Mucosa of gallbladder (tissue), 1 donor: ENCODE results near the gene OVCH1. TPM values are rescaled to one million over a fixed set of nuclear protein-coding genes. Genes with fewer than 3 reads are reported as not detected.

Experiments used
- DNase-seq: peaks from one replicate; pipeline ENCODE4 v3.0.0-alpha.2; 2020; ENCODE audit warnings: low spot score
- total RNA-seq: library from RNA; stranded (reverse); gene quantifications from one replicate; pipeline ENCODE4 v1.2.1, GENCODE V29; 2021
- donor health status: DM: no; HTN: no; CAD: no.

The OVCH1 gene, protein sequence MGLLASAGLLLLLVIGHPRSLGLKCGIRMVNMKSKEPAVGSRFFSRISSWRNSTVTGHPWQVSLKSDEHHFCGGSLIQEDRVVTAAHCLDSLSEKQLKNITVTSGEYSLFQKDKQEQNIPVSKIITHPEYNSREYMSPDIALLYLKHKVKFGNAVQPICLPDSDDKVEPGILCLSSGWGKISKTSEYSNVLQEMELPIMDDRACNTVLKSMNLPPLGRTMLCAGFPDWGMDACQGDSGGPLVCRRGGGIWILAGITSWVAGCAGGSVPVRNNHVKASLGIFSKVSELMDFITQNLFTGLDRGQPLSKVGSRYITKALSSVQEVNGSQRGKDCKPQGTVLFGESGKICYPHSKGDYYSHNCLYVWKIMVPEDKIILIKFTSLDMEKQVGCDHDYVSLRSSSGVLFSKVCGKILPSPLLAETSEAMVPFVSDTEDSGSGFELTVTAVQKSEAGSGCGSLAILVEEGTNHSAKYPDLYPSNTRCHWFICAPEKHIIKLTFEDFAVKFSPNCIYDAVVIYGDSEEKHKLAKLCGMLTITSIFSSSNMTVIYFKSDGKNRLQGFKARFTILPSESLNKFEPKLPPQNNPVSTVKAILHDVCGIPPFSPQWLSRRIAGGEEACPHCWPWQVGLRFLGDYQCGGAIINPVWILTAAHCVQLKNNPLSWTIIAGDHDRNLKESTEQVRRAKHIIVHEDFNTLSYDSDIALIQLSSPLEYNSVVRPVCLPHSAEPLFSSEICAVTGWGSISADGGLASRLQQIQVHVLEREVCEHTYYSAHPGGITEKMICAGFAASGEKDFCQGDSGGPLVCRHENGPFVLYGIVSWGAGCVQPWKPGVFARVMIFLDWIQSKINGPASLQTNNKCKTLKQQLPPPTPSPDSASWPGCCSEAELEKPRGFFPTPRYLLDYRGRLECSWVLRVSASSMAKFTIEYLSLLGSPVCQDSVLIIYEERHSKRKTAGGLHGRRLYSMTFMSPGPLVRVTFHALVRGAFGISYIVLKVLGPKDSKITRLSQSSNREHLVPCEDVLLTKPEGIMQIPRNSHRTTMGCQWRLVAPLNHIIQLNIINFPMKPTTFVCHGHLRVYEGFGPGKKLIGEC
- not detected for total RNA-seq

DNA sequence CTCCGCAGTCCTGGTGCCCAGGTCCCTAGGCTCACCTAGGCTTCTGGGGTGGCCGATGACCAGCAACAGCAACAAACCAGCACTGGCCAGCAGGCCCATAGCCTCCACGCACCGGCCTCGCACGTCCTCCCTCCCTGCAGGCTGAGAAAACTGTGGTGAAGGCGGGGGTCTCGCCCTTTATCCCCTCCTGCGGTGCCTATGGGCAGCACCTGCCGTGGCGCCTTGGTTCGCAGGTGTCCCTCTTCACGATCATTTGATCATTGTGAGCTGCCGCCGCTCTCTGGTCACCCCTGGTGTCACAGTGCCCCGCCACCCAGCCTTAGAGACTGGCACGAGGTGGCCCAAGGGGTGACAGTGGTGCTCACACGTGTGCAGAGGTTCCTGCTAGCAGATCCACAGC lies at the start of gene OVCH1:
TSS of gene OVCH1 (minus strand) at position 99 of the 400 bp plus-strand sequence. CDS start at position 99, 0 bp downstream.
- no peak for DNase-seq

DNA sequence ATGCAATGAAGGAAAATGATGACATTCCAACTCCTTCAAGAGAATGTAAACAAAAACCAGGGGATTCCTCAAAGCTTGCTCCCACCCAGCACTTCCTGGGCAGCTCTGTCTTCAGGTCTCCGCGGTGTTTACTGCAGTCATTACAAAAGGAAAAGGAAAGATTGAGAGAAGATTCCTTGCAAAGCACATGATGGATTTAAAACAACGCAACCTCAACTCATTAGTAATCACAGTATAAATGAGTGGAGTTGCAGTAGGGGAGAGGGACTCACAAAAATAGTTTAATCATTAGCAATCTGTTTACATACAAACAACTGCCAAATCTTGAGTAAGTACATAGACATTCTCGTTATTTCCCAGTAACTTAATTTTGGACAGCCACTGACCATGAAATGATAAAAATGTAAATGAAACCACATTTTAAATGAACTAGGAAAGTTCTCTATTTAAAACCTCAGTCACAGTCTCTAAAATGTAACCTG lies 49.7 kb upstream of the OVCH1 start:
- DNase-seq: no peak

DNA sequence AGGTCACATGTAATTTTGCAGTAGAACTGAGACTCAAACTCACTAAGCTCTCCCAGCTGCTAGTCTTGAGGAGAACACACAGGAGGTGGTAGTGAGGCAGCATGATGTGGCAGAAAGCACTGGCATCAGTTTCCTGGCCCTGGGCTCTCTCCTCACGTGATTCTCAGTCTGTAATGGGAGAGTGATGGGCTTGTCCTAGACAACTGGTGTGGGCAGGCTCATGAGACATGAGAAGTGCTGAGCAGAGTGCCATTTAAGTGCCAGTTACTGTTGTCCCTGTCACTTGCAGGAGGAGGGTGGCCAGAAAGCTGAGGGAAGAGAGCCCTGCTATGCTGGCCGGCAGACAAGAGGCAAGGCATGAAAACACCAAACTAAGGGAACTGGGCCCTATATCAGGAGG lies 48.5 kb upstream of the OVCH1 start:
- no peak for DNase-seq

DNA sequence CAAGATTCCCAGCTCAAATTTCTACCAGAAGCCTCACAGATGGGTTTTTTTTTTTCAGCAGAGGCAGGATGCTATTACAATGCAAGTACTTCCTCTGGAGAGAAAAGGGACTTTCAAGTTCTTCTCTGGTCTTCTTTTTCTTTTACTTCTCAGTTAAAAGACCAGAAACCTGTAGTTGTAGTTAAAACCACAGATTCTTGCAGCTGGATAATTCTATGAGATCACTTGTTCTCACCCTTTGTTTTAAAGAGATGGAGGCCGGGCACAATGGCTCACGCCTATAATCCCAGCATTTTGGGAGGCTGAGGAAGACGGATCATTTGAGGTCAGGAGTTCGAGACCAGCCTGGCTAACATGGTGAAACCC lies 47.6 kb upstream of the OVCH1 start:
- DNase-seq: no peak

DNA sequence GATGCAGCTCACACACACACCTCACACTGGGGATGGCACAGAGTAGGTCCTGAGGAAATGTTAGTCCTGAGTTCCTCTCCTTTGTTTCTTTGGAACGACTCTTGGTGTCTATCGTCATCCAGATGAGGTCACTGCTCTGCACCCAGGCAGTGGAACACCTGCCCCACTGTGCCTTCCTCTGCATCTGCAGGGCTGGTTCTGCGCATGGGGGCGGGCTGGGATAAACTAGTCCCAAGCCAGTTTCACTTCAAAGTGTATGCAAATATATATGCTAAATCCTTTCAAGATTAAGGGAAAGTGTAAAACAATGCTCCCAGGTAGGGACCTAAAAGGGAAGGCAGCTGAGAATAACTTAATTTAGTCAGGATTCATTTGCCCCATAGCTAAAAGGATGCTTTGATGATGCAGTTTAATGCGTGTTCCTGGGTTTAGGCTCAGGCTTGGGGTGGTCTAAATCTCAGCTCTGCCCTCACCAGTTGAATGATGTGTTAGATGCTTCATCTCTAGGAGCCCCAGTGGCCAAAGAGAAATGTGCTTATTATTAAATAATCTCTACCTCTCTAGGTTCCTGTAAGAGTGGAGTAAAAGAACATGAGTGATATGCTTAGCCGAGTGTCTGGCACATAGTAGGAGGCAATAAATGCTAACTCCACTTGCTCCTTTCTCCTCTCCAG lies 47.1 kb upstream of the OVCH1 start:
- DNase-seq: no peak

DNA sequence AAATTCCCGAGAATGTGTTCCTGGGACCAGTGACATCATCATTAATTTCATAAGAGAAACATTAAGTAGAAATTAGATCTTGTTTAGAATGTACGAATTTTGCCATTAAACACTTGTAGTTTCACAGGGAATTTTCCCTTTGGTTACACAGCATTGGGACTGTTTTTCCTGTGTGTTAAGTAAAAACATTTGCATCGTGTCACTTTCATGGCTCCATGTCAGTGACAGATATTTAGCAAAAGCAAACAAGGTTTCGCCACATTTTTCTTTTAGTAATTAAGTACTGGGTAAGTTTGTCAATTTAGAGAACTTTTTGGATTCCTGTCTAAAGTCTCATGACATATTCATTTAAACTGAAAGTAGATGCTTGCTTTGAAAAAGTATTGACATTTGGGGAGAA lies 45.5 kb upstream of the OVCH1 start:
- DNase-seq: no peak

DNA sequence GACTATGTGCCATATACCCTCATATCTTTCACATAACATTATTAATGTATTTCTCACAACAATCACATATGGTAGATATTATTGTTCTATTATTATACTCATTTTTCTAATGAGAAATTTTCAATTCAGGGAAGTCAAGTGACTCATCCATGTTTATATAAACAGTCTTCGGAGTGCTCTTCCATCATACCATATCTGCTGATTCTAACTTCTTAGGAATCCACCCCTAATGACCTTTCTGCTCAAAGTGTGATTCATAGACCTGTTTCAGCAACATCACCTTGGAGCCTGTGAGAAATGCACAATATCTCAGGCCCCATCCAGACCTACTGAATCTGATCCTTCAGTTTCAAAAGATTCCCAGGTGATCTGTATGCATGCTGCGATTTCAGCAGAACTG lies 39.8 kb upstream of the OVCH1 start:
- no peak for DNase-seq

DNA sequence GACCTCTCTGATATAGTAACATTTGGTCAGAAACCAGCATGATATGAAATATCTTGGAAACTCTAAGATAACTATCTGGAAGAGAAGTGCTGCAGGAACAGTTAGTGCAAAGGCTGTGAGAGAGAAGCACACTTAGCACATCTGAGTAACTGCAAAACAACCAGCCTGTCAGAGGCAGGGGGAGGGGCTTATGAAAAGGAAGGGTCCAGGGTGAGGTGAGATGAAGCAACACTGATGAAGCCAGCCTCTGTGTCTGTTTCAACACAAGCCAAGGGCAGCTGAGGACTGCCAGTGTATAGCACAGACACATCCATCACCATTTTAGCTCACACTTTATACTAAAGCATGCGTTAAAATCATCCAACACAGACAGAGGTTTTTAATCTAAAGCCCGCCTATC lies 37.4 kb upstream of the OVCH1 start:
- DNase-seq: no peak

DNA sequence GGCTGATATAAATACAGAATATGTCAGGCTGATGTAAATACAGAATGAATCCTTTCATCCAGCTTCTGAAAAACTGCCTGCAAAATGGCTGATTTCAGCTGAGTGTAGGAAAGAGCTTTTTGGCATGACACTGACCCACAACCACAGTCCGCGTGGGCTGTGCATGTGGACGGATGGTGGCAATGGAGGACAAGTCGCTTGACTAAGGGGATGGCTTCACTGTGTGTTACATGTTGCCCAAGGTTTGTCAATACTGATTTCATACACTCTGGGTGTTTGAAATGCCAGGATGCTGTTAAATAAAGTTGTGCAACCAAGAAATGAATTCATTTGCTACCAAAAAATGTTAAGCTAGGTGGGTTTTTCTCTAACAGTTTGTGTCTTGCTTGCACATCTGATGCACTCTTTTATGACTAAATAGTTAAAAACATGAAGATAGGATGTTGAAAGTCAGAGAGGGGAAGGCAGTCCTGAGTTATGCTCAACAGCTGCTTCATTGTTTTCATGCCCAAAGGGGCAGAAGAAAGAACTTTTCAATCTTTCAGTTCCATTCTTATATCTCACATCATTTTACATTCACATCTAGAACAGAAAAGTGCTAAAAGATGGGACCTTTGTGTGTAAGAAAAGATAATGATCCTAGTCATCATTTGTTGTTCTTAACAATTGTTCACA lies 36.5 kb upstream of the OVCH1 start:
- DNase-seq: no peak

DNA sequence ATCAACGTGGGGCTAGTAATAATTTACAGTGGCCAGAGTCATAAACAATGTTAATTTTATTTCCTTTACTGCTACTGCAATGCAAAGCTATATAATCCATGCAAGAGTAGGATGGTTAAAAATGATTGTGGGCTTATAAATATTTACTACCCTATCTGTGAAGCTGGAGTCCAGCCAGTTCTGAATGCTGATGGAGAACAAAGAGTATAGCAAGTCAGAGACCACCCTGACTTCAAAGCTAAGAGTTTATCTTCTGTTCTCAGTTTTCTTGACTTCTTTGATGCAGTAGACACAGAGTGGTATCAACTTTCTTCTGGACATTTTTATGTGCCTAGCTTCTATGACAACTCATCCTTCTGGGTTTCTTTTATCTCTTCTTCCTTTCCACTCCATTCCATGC lies 34.0 kb upstream of the OVCH1 start:
- DNase-seq: no peak

DNA sequence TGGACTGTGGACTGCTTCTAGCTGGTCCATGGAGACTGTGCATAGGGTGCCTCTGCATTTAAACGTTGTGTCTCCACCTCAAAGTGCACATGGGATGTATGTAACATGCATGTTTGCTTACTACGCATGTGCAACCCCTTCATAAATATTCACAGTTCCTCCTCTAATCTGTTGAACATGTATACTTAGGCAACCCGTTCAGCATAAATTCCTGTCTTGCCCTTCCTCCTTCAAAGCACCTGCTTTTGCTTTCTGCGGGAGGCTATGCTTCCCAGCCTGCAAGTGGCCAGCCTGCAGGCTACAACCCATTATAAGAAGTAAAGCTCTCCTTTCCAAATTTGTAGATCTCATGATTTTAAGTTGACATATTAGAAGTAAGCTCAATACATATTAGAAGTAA lies 33.0 kb upstream of the OVCH1 start:
- DNase-seq: no peak

DNA sequence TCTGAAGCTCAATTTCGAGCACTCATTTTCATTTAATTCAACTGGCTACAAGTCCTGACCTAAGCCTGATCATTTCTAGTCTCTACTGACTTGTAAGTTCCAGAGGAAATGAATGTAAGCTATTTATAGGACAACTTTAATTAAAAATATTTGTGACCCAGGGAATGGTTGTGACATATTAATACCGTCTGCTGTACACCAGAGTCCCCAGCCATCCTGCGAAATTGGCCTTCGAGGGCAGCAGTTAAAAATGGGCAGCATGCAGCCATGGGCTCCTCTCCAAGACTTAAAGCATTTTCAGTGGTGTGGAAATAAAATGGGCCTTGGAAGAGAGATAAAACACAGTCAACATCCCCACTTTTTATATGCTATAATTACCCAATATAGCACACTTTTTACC lies 30.7 kb upstream of the OVCH1 start:
- DNase-seq: no peak

DNA sequence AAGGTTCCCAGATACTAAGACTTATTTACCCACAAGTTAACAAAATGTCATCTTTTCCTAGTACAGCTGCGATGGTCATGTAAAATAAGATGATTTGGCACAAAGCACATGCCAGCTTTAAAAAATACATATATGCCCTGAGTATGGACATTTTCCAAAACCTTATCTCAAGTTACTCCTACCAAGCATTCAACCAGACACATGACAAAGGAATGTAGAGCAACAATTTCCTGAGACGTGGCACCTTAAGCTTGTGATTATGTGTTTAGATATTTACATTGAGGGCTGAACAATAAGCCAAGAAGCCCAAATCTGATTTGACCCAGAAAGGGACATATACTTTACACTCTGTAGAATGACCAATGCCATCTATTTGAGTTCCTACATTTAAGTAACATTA lies 24.5 kb upstream of the OVCH1 start:
- no peak for DNase-seq

DNA sequence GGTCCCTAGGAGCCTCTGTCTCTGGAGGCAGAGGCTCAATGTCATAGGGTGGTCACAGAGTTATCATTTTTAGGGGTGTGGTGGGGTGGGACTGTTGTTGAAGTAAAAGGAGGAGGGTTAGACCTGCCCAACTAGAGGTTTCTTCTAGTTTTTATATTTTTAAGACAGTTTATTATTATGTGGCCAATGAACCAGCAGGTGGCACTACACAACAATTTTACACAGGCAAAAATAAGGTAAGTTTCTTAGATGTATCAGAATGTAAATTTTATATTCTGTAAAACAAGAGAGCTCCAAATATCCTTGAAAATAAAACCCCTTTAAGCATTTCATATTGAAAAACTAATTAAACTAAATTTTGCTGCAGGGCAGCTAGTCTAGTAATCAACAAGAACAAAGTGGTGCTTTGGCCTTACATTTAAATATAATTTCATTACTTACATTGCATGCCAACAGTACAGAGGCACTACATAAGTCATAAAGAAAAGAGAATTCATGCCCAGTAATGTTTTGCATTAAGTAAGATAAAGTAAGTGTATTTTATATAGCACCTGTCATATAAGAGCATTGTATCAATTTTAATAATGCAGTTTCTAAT lies 22.2 kb upstream of the OVCH1 start:
- no peak for DNase-seq

DNA sequence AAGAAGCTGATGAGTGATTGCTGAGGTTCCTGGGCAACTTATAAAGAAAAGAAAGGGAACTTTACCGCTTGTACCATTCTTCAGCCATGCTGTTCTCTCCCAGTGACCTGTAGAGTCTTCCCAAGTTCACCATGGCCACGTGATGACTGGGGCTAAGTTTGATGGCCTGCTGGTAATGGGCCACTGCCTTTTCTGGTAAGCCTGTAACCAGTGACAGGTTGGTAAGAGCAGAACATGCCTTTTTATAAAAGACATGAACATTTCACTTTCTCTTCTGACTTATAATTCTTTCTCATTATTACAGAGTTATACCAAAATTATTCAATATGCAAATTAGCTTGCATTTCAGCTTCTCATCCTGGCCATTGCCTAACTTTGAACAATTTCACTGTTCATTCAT lies 20.9 kb upstream of the OVCH1 start:
- no peak for DNase-seq

DNA sequence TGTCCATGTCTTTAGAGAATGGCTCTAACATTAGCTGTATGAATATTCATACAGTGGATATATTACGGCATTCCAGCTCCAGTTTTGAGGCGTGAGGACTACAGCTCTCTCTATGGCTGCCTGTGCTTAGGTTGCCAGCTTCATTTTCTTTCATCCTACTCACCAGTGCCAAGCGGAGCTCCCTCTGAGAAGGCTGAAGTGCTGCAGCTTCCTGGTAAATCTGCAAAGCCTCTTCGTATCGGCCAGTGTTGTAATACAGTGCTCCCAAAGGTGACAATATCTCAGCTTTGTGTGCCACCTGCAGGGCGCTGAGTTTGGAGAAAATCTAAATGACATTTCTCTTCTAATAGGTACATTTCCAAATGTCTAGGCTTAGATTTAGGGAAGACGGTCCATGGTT lies 19.8 kb upstream of the OVCH1 start:
- DNase-seq: peak; percentile 56

DNA sequence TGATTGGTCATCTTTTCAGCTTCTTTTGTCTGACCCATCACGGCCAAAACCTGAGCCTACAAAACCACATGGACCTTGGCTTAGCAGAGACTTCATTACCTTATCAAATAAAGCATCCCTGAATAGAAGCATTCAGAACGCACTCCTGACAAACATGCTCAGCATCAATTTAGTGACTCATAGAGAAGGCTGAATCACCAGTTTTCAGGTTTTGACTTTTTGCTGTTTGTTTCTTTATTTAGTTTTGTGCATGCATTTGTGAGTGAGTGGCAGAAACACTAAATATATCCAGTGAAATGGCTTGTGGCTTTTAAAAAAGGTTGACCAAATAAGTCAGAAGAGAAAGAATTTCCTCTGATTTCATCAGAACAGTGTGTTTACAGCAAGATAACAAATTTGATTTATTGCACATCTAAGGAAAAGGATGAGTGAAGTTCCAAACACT lies 19.0 kb upstream of the OVCH1 start:
- no peak for DNase-seq

DNA sequence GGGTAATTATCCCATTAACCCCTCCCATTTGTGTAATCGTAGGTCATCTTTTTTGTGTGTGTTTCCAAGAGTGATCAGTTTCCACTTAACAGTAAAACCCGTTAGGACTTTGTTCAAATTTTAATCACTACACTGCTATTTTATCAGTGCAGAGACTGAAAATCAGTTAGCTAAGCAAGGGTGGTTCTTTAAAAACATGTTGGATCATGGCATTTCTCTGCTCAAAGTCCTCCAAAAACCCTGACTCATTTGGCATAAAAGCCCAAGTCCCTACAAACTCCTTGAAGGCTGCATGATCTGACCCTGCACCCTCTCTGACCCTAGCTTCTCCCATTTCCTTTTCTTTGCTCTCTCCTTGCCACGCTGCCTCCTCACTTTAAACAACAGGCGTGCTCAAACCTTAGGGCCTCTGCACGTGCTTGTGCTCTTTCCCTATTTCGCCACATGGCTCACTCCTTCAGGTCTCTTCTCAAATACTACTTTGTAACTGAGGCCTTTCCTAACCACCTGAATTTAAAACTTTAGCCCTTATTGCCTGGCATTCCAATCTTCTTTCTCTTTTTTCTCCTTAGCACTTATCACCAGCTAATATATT lies 13.2 kb upstream of the OVCH1 start:
- DNase-seq: no peak

DNA sequence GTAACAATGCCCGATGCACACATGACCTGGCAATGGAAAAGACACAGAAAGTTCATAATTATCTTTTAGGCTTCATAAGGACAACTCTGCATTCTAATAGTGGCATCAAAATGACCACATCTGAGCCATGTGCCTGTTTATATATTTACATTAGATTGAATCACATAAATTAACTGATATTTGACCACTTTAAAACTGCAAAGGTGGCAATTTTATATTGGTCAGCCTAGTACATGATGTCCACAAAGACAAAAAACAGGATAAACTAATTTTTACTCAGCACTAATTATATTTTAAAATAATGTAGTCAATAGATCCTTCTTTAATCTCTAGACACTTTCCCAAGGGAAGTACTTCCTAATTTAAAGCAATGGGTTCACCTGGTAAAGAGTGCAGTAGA lies 12.0 kb upstream of the OVCH1 start:
- no peak for DNase-seq

DNA sequence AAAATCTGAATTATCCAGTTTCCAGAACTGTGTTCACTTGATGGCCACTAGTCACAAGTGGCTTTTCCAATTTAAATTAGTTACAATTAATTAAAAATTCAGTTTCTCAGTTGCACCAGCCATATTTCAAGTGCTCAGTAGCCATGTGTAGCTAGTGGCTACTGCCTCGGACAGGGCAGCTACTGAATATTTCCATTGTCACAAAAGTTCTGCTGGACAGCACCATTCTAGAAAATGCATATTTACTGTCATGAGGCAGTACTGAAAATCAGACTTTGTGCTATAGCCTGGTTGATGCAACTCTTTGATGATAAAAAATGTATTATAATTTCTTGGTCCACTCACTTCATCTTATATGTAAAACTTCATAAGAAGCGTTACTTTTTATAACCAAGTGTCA lies 11.5 kb upstream of the OVCH1 start:
- no peak for DNase-seq

DNA sequence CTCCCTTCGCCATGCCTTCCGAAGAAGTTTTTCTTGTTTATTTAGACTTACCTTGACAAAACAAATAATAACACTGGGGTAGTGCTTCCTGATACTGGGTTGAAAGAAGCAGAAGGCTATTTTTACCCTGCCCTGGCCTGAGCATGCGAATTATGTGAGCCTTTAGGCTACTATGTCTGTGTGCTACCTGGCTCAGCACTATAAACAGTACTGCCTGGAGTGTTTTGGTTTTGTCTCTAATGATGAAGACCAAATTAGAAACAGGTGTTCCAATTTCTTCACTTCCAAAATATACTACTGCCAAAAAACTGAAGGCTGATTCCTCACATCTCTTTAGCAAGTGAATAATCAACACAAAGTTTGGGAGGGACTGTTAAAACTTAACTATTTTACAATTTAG lies 7.6 kb upstream of the OVCH1 start:
- no peak for DNase-seq
